Glutamatergic neuron (in vitro differentiated cells): ENCODE measurements around the gene PTPN22. TPM values are rescaled to one million over a fixed set of nuclear protein-coding genes. Genes with fewer than 3 reads are reported as not detected.
A peak's percentile ranks its signal among the peaks of the same experiment; 100 is the strongest.

Source experiments
- DNase-seq: peaks from one replicate; pipeline ENCODE4 v3.0.0; 2022
- H3K27ac Mint-ChIP-seq: one replicate; pipeline ENCODE4 v1.8.0; 2020; ENCODE audit warnings: mild to moderate bottlenecking, mixed read lengths, inconsistent platforms; ENCODE audit not compliant: unreplicated experiment
- H3K27me3 Mint-ChIP-seq: one replicate; pipeline ENCODE4 v1.8.0; 2020; ENCODE audit warnings: mild to moderate bottlenecking, moderate library complexity, mixed read lengths, inconsistent platforms; ENCODE audit not compliant: unreplicated experiment
- H3K36me3 Mint-ChIP-seq: one replicate; pipeline ENCODE4 v1.8.0; 2020; ENCODE audit warnings: mild to moderate bottlenecking, mixed read lengths, inconsistent platforms; ENCODE audit not compliant: unreplicated experiment
- H3K4me1 Mint-ChIP-seq: one replicate; pipeline ENCODE4 v1.8.0; 2020; ENCODE audit warnings: mild to moderate bottlenecking, low read depth, mixed read lengths, inconsistent platforms; ENCODE audit not compliant: unreplicated experiment
- H3K4me3 Mint-ChIP-seq: one replicate; pipeline ENCODE4 v1.8.0; 2020; ENCODE audit warnings: mild to moderate bottlenecking, mixed read lengths, inconsistent platforms; ENCODE audit not compliant: unreplicated experiment
- H3K9me3 Mint-ChIP-seq: one replicate; pipeline ENCODE4 v1.8.0; 2020; ENCODE audit warnings: mild to moderate bottlenecking, moderate library complexity, mixed read lengths, inconsistent platforms; ENCODE audit not compliant: unreplicated experiment
- CTCF ChIP-seq: fragments of 200-600 bp; sonication (generic); IDR thresholded peaks from one replicate; pipeline ENCODE4 v1.5.0; 2021; ENCODE audit not compliant: partially characterized antibody, unreplicated experiment
- total RNA-seq: library from RNA; stranded (reverse); fragmentation: NEBNext Ultra II Directional; extraction: Animal tissue kit (Norgen Biotek cat#: 25700); gene quantifications from one replicate; pipeline ENCODE4 v1.2.1, GENCODE V29; 2021; ENCODE audit not compliant: unreplicated experiment

The PTPN22 gene
- total RNA-seq, 1 donor from 2014 or later: not detected

GRCh38 chr1:113895961-113896360 lies 24.4 kb upstream of the PTPN22 start:
- no peak overlapping the region for H3K27ac Mint-ChIP-seq
- H3K27me3 Mint-ChIP-seq: no peaks in the 10 kb centered on the region
- H3K4me1 Mint-ChIP-seq: peaks cover 2% of the 10 kb centered on the region
- no peak for DNase-seq
- TF ChIP-seq CTCF: no peak
- no peaks in the 10 kb centered on the region for H3K9me3 Mint-ChIP-seq
- no peak overlapping the region for H3K4me3 Mint-ChIP-seq
- H3K36me3 Mint-ChIP-seq: no peaks in the 10 kb centered on the region

- Mint-ChIP-seq H3K4me1 (peaks cover 2% of the 10 kb centered on the region), H3K9me3 (no peaks in the 10 kb centered on the region), H3K36me3 (no peaks in the 10 kb centered on the region), H3K27ac (no peak overlapping the region), H3K4me3 (no peak overlapping the region), H3K27me3 (no peaks in the 10 kb centered on the region)
- no peak for TF ChIP-seq CTCF
- no peak for DNase-seq
Observed at GRCh38 chr1:113895098-113895497, 23.6 kb upstream of the PTPN22 start.

GRCh38 chr1:113893267-113893666 lies 21.8 kb upstream of the PTPN22 start:
- no peaks in the 10 kb centered on the region for H3K27me3 Mint-ChIP-seq
- peaks cover 2% of the 10 kb centered on the region for H3K4me1 Mint-ChIP-seq
- DNase-seq: no peak
- no peak for TF ChIP-seq CTCF
- H3K27ac Mint-ChIP-seq: no peak overlapping the region
- no peaks in the 10 kb centered on the region for H3K9me3 Mint-ChIP-seq
- H3K36me3 Mint-ChIP-seq: no peaks in the 10 kb centered on the region
- no peak overlapping the region for H3K4me3 Mint-ChIP-seq

- Mint-ChIP-seq H3K4me1 (peaks cover 2% of the 10 kb centered on the region), H3K9me3 (no peaks in the 10 kb centered on the region), H3K36me3 (no peaks in the 10 kb centered on the region), H3K27ac (no peak overlapping the region), H3K27me3 (no peaks in the 10 kb centered on the region), H3K4me3 (no peak overlapping the region)
- DNase-seq: peak; percentile 24
- no peak for TF ChIP-seq CTCF
Observed at GRCh38 chr1:113891631-113892220, 20.2 kb upstream of the PTPN22 start.

GRCh38 chr1:113890816-113891215 lies 19.3 kb upstream of the PTPN22 start:
- DNase-seq: no peak
- no peak overlapping the region for H3K4me3 Mint-ChIP-seq
- no peaks in the 10 kb centered on the region for H3K9me3 Mint-ChIP-seq

More at GRCh38 chr1:113890816-113891215, 19.3 kb upstream of the PTPN22 start:
- Mint-ChIP-seq H3K27ac (no peak overlapping the region), H3K27me3 (no peaks in the 10 kb centered on the region), H3K36me3 (no peaks in the 10 kb centered on the region), H3K4me1 (peaks cover 2% of the 10 kb centered on the region)
- no peak for TF ChIP-seq CTCF
